Esophagus mucosa (tissue), 1 donor: ENCODE results near the gene MACC1. TPM values are rescaled to one million over a fixed set of nuclear protein-coding genes. Genes with fewer than 3 reads are reported as not detected.
A peak's percentile ranks its signal among the peaks of the same experiment; 100 is the strongest.

Experiments used
- ATAC-seq: fragments of 200-7000 bp; cut with Tn5 transposase; one replicate; pipeline ENCODE4 v1.9.1; 2020
- total RNA-seq: library from RNA; stranded (reverse); gene quantifications from one replicate; pipeline ENCODE4 v1.2.4, GENCODE V29; 2023
- donor health status: DM: yes; HTN: yes; CAD: no.

The MACC1 gene
- total RNA-seq, 1 donor from 2014 or later, result 22.3 TPM

- ATAC-seq, result no peak
Measured at GRCh38 chr7:20172736-20173334, 44.3 kb downstream of the MACC1 start.

- no peak for ATAC-seq
Measured at GRCh38 chr7:20170633-20171032, 46.6 kb downstream of the MACC1 start.

GRCh38 chr7:20165146-20165510 is 52.1 kb downstream of the MACC1 start:
- no peak for ATAC-seq

GRCh38 chr7:20164425-20165145 is 52.6 kb downstream of the MACC1 start:
- no peak for ATAC-seq

GRCh38 chr7:20162665-20163064 is 54.5 kb downstream of the MACC1 start:
- ATAC-seq, result no peak

- no peak for ATAC-seq
Measured at GRCh38 chr7:20159226-20159747, 57.9 kb downstream of the MACC1 start.

GRCh38 chr7:20158684-20159083 is 58.5 kb downstream of the MACC1 start:
- no peak for ATAC-seq

GRCh38 chr7:20157456-20157855 is 59.7 kb downstream of the MACC1 start:
- peak; percentile 64 for ATAC-seq

- no peak for ATAC-seq
Measured at GRCh38 chr7:20153999-20154398, 63.2 kb downstream of the MACC1 start.

GRCh38 chr7:20153567-20153966 is 63.6 kb downstream of the MACC1 start:
- ATAC-seq, result no peak

- ATAC-seq, result no peak
Measured at GRCh38 chr7:20152511-20152910, 64.7 kb downstream of the MACC1 start.

- ATAC-seq, result no peak
Measured at GRCh38 chr7:20151708-20152456, 65.3 kb downstream of the MACC1 start.

GRCh38 chr7:20146451-20146850 is 70.7 kb downstream of the MACC1 start:
- ATAC-seq, result no peak

GRCh38 chr7:20144801-20145200 is 72.4 kb downstream of the MACC1 start:
- no peak for ATAC-seq

GRCh38 chr7:20141666-20142065 is 75.5 kb downstream of the MACC1 start:
- ATAC-seq, result no peak

- ATAC-seq, result no peak
Measured at GRCh38 chr7:20141002-20141345, 76.2 kb downstream of the MACC1 start.

- ATAC-seq, result no peak
Measured at GRCh38 chr7:20140291-20141001, 76.7 kb downstream of the MACC1 start.

- ATAC-seq, result no peak
Measured at GRCh38 chr7:20136647-20137046, 80.5 kb downstream of the MACC1 start.

- no peak for ATAC-seq
Measured at GRCh38 chr7:20133803-20134202, 83.4 kb downstream of the MACC1 start.

GRCh38 chr7:20132585-20132984 is 84.6 kb downstream of the MACC1 start:
- no peak for ATAC-seq

- no peak for ATAC-seq
Measured at GRCh38 chr7:20131776-20132175, 85.4 kb downstream of the MACC1 start.

- no peak for ATAC-seq
Measured at GRCh38 chr7:20129920-20130319, 87.3 kb downstream of the MACC1 start.

GRCh38 chr7:20128001-20128400 is 89.2 kb downstream of the MACC1 start:
- no peak for ATAC-seq
